ENCODE data around the gene LEMD3.
A peak's percentile ranks its signal among the peaks of the same experiment; 100 is the strongest.

Gene LEMD3

GRCh38 chr12:65169320-65170208, at the start of gene LEMD3:
TSS of gene LEMD3 (plus strand) at chr12:65169583. CDS start at chr12:65169597, 14 bp downstream.
- DNase-seq = peak; percentile 91

GRCh38 chr12:65121049-65121955, 48.1 kb upstream of the LEMD3 start, which contains the start of gene WIF1:
TSS of gene WIF1 (minus strand) at chr12:65121305. CDS start at chr12:65121191, 114 bp downstream.
- DNase-seq = peak; percentile 6

GRCh38 chr12:65121956-65122469, 47.4 kb upstream of the LEMD3 start:
- DNase-seq = no peak

GRCh38 chr12:65122703-65123102, 46.7 kb upstream of the LEMD3 start:
- DNase-seq = no peak

- peak; percentile 40 for DNase-seq
Observed at GRCh38 chr12:65123435-65124063, 45.8 kb upstream of the LEMD3 start.

- DNase-seq = no peak
Observed at GRCh38 chr12:65125247-65125646, 44.1 kb upstream of the LEMD3 start.

GRCh38 chr12:65125975-65126374, 43.4 kb upstream of the LEMD3 start:
- no peak for DNase-seq

- DNase-seq = no peak
Observed at GRCh38 chr12:65126482-65126881, 42.9 kb upstream of the LEMD3 start.

GRCh38 chr12:65133879-65134278, 35.5 kb upstream of the LEMD3 start:
- no peak for DNase-seq

- DNase-seq = no peak
Observed at GRCh38 chr12:65139389-65139788, 30.0 kb upstream of the LEMD3 start.

GRCh38 chr12:65140738-65141137, 28.6 kb upstream of the LEMD3 start:
- no peak for DNase-seq

- no peak for DNase-seq
Observed at GRCh38 chr12:65147312-65147905, 22.0 kb upstream of the LEMD3 start.

- DNase-seq = no peak
Observed at GRCh38 chr12:65152012-65152411, 17.4 kb upstream of the LEMD3 start.

GRCh38 chr12:65152596-65152995, 16.8 kb upstream of the LEMD3 start:
- DNase-seq = peak; percentile 10

- DNase-seq = no peak
Observed at GRCh38 chr12:65155784-65156183, 13.6 kb upstream of the LEMD3 start.

GRCh38 chr12:65156366-65156841, 13.0 kb upstream of the LEMD3 start:
- no peak for DNase-seq

GRCh38 chr12:65157091-65157490, 12.3 kb upstream of the LEMD3 start:
- DNase-seq = no peak

GRCh38 chr12:65162609-65163008, 6.8 kb upstream of the LEMD3 start:
- no peak for DNase-seq

- DNase-seq = no peak
Observed at GRCh38 chr12:65164244-65164643, 5.1 kb upstream of the LEMD3 start.

- no peak for DNase-seq
Observed at GRCh38 chr12:65164774-65165173, 4.6 kb upstream of the LEMD3 start.

- no peak for DNase-seq
Observed at GRCh38 chr12:65168681-65169319, 583 bp upstream of the LEMD3 start.
